Umbilical cord (tissue), 2 donors: ENCODE measurements around the gene ZBTB7C. TPM values are rescaled to one million over a fixed set of nuclear protein-coding genes. Genes with fewer than 3 reads are reported as not detected.

Experiments used
- DNase-seq: peaks from one replicate; pipeline ENCODE4 v3.0.0-alpha.2; 2015; ENCODE audit warnings: low spot score
- total RNA-seq: library from RNA; depleted of rRNA; stranded (reverse); fragments of >200 nt; gene quantifications from one replicate; pipeline ENCODE4 v1.2.3, GENCODE V29; 2014; ENCODE audit warnings: low replicate concordance; ENCODE audit not compliant: insufficient read depth

ZBTB7C gene
- total RNA-seq, 1 donor from 2014 or later = 1.7 TPM

- no peak for DNase-seq
Measured at GRCh38 chr18:48418539-48419276, 9.5 kb upstream of the ZBTB7C start.

GRCh38 chr18:48417985-48418384 lies 8.8 kb upstream of the ZBTB7C start:
- DNase-seq = no peak

- DNase-seq = no peak
Measured at GRCh38 chr18:48413342-48413741, 4.2 kb upstream of the ZBTB7C start.

GRCh38 chr18:48412339-48412929 lies 3.3 kb upstream of the ZBTB7C start:
- DNase-seq = peak; percentile 61

GRCh38 chr18:48410095-48410920 lies 1.1 kb upstream of the ZBTB7C start:
- DNase-seq = peak; percentile 94

- DNase-seq = peak; percentile 48
Measured at GRCh38 chr18:48409591-48410094, 460 bp upstream of the ZBTB7C start.

GRCh38 chr18:48408111-48408726 lies 964 bp downstream of the ZBTB7C start:
- no peak for DNase-seq

GRCh38 chr18:48407358-48407757 lies 1.8 kb downstream of the ZBTB7C start:
- DNase-seq = no peak

- DNase-seq = no peak
Measured at GRCh38 chr18:48405978-48406377, 3.2 kb downstream of the ZBTB7C start.

GRCh38 chr18:48404716-48405507 lies 4.3 kb downstream of the ZBTB7C start:
- no peak for DNase-seq

GRCh38 chr18:48402953-48403352 lies 6.2 kb downstream of the ZBTB7C start:
- DNase-seq = peak; percentile 45

- DNase-seq = no peak
Measured at GRCh38 chr18:48399303-48400075, 9.7 kb downstream of the ZBTB7C start.

- no peak for DNase-seq
Measured at GRCh38 chr18:48398074-48398473, 11.1 kb downstream of the ZBTB7C start.

- no peak for DNase-seq
Measured at GRCh38 chr18:48397021-48397420, 12.2 kb downstream of the ZBTB7C start.

GRCh38 chr18:48396561-48396960 lies 12.6 kb downstream of the ZBTB7C start:
- DNase-seq = no peak

- DNase-seq = no peak
Measured at GRCh38 chr18:48395646-48396045, 13.5 kb downstream of the ZBTB7C start.

- DNase-seq = no peak
Measured at GRCh38 chr18:48394176-48394575, 15.0 kb downstream of the ZBTB7C start.

- DNase-seq = no peak
Measured at GRCh38 chr18:48393776-48394175, 15.4 kb downstream of the ZBTB7C start.

GRCh38 chr18:48393170-48393569 lies 16.0 kb downstream of the ZBTB7C start:
- DNase-seq = no peak

GRCh38 chr18:48392268-48392667 lies 16.9 kb downstream of the ZBTB7C start:
- peak; percentile 95 for DNase-seq
